Measurements from ENCODE around the gene KCNIP3.
"Not testable (repeated sequence)": the region's sequence is repeated elsewhere in the genome, so short reads cannot be mapped to it uniquely, and the experiment has no call there.

The KCNIP3 gene

DNA sequence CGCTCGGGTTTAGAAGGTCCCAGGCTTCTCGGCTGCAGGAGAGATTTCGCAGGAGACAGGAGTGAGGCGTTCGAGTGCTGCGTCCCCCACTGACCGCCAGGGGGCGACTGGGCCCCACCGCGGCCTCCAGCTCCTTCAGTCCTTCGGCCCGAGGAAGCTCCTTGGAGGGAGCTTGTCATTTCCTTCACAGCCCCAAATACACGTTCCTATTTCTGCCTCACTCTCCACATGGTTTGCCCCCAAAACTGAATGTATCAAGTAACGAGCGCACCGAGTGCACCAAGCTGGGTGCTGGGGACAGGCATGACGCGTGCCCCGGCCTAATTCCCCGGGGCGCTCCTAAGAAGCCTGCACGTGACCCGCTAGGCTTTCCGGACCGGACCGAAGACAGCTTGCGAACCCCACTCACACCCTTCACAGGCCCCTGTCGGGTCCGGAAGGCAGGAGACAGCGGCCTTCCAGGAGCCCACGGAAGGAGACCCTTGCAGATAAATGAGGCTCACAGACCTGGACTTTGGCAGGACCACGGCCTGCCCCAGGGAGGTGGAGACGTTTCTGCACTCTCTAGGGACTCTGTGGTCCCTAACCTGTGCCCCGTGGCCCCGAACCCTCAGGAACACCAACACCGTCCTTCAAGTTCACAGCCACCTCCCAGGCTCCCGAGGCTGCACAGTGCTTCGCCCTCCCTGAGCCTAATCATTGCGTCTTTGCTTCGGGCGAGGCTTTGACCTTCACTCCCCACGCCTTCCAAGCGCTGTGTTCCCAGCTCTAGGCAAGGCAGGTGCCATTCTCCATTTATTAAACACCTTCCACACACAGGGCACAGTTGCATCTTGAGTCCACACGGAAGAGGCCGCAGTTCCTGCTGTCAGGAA is 92.3 kb downstream of the KCNIP3 start:
- DNase-seq: peak; percentile 23

DNA sequence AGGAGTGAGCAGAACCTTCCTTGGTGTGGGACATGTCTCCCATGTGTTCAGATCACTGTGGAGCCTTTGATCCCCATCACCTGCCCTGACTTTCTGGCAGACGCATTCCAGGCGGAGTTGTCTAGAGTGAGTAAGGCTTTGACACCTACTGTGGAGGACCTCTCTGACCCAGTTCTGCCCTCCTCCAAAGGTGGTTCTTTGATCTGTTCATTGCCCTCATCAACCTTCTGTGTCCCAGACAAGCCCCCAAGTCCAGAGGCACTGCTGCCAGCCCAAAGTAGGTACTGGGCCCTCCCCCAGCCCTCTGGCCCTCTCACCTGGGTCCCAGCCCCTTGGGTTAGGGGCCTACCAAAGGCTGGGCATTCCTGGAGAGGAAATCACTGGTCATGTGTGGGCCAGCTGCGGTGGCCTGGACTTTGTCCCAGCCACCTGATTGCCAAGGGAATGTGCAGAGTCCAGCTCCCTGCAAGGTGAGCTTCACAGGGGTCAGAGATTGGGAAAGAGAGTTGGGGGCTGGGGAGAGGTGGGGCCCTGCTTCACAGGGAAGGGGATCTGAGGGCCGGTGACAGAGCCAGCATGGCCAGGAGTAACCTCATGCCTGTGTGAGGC is 93.2 kb downstream of the KCNIP3 start:
- DNase-seq: no peak

DNA sequence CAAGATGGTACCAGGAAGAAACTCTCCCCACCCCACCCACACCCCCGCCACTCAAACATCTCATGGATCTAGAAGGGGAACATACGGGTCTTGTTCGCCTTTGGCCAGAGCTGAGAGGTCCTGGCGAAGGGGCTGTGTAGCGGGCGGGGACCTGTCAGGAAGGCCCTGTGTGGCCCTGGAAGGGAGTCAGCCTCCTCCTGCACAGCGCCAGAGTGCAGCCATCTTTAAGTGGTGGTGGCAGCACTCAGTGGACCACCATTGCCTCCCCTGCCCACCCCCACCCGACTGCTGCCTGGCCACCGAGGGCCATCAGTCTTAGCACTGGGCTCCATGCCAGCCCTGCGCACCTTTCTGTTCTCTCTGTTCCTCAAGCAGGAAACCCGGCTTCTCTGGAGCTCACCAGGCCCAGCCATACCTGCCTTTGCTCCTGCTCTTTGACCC is 93.8 kb downstream of the KCNIP3 start:
- DNase-seq: no peak

DNA sequence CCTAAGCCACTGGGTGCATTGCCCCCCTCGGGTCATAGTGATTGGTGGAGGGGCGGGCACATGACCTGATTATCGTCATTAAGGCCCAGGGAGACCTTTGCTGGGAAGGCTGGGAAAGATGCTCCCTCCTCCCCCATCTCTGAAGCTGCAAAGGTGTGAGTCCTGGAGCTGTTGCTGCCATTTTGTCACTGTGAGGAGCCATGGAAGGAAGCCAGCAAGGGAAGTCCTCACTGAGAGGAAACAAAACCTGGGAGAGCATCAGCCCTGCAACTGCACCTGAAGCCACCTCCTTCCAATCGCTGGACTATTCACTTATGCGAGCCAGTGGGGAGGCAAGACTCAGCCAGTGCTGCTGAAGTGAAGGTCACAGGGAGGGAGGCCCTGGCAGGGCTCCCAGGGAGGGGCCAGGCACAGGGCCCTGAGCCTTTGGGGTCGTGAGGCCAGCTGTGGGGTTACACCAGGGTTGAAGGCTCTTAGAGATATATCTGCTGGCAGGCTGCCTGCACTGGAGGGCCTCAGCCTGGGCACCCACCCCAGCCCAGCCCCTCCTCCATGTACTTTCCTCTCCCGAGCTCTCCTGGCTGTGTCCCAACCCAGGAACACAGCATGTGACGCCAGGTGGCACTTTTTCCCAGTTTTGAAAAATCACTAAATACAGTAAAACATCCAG is 94.6 kb downstream of the KCNIP3 start:
- DNase-seq: no peak

DNA sequence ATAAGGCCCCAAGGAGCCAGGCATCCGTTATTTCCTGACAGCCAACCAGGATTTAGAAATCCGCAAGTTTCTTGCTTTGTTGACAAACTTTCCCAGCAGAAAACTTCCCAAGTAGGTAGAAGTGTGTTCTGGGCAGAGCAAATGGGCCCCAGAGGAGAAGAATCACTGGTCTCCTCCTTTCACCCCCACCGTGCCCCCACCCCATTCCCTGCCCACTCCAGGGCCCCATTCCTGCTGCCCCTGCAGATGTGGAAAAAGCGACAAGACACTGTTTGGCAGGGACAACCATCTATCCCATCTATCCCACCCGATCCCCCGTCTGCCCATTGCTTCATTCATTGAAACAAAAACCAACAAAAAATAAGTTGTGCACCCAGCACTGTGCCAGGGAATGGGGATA is 95.2 kb downstream of the KCNIP3 start:
- no peak for DNase-seq

DNA sequence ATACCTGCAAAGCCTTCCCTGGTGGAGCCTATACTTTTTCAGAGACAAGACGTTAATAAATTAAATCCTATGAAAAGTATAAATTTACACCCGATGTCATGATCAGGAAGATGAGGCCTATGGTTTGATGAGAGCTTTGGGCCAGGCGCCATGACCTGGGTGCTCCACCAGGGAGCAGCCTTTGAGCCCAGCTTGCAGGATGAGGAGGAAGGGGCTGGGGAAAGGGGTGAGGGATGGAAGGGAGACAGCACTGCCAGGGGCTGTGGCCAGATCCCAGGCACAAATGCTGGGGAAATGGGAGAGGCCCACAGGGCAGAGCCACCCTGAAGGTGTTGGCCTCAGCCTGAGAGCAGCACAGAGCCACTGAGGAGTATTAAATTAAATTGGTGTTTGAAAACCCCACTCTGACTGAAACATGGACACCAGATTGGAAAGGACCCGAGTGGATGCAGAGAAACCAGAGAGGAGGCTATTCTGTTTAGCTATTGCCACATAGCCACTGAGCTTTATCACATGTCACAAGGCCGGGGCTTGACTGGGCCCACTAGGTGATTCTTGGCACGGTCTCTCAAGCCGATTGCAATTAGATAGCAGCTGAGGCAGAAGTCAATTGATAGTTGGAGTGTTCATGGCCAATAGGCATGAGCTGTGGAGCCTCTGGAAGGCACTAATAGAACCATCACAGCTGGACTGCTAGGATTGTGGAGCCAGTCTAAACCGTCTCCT is 95.7 kb downstream of the KCNIP3 start:
- no peak for DNase-seq

DNA sequence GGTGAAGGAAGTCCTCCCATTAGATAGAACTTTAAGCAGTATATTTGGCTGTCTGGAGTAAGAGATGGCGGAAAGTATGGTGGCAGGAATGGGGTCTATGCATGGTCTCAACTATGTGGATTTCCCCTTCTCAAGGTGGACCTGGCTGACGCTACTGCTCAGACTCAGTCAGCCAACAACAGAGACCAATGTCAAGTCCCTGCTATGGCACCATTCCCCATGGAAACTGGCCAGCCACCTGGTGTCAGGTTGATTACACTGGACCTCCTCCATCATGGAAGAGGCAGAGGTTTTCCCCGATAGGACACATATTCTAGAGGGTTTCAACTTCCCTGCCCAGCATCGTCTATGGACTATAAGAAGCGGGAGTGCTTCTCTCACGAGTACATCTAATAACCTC is 96.8 kb downstream of the KCNIP3 start:
- no peak for DNase-seq

DNA sequence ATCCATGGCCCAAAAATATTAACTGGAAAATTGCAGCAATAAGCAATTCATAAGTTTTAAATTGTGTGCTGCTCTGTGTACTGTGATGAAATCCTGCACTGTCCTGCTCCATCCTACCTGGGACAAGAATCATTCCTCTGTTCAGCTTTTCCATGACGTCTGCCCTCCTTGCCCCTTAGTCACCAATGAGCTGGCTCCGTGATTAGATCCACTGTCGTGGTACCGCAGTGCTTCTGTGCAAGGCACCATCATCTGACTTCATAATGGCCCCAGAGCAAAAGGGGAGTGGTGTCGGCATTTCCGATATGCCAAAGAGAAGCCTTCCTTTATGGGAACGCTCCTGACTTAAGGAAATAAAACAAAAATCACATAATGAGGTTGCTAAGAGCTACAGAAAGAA is 101.9 kb downstream of the KCNIP3 start:
- no peak for DNase-seq

DNA sequence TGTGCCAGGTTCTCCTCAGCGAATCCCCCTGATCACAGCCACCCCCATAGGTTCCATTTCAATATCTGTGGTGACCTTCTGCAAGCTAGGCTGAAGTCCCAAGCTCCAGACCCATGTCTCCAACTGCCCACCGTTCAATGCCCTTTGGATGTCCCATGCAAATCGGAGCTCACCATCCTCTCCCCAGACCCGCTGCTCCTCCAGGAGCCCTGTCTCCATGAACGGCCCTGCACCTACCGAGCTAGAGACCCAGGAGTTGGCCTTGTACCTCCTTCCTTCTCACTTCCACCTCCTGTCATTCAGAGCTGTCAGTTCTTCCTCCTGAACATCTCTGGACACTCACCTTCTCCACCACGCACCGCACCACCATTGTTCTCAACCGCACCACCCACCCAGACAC is 104.3 kb downstream of the KCNIP3 start:
- DNase-seq: no peak

DNA sequence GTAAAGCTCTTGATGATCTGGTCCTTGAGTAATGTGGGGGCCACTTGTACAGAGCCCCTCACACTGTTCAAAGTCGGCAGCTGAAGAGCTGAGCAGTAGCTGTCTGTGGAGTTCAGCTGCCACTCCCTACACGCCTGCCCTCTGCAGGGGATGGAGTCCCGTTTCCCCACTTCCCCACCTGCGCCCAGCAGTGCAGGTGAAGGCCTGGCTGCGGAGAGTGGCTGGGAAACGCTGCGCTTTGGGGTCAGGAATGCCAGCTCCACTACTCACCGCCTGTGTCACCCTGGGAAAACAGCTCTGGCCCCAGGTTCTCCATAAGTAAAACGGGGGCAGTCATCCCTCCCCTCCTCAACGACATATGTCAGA is 104.8 kb downstream of the KCNIP3 start:
- DNase-seq: not testable (repeated sequence)

DNA sequence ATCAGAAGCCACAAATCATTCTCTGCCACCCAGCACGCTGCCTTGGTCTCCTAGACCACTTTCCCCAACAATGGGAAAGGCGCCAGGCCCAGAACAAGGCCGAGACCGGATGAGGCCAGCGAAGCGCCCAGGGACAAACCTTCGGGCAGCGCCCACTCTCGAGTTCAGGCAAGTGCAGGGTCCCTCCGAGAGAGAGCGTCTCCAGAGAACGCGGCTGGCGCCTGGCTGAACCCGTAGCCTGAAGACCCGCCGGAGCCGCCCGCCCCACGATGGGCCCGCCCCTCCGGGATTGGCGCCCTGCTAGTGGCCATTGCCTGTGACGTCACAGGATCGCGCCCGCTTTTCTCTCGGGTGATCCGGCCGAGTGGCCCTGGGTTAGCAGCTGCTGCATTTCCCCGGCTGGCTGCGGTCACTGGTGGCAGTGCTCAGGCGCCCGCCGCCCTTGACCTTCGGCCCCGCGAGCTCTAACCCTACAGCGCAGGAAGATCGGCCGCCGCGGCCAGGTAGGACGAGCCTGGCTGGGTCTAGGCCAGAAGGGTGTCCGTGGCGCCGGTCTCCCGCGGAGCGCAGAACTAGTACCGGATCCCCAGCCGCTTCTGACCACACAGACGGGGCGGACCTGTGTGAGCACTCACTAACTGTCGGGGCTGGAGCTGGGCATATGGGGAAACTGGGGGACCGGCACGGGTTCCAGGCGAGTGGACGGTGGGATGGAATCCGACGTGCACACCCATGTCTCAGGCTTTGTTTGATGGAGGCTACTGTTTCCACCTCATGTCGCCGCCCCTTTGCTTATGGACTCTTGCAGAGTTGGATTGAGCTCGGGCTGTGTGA is 105.4 kb downstream of the KCNIP3 start, which contains the start of gene FAHD2A:
TSS of gene FAHD2A (plus strand) at position 339 of the 834 bp plus-strand sequence. CDS start 2,851 bp downstream, outside the sequence.
- DNase-seq: peak; percentile 94

DNA sequence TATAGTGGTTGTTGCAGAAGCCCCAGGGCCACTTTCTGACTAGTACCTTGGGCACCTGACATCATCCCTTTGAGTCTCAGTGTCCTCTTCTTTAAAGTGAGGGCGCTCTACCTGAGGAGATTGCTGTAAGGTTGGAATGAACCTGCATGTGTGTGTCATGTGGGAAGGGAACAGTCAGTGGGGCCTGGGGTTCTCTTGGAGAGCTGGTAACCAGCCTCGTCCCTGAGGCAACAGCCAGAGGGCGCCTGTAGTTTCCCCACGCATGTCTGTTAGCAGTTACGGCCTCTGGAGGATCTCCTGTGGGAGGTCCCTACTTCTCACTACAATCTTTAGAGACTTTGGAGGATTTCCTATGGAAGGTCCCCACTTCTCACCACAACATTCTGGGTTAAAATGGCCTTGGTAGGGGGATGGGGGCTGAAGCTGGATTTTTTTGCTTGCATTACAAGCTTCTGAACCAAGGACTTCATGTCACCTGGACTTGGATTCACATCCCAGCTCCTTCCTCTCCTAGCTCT is 106.1 kb downstream of the KCNIP3 start:
- DNase-seq: not testable (repeated sequence)

DNA sequence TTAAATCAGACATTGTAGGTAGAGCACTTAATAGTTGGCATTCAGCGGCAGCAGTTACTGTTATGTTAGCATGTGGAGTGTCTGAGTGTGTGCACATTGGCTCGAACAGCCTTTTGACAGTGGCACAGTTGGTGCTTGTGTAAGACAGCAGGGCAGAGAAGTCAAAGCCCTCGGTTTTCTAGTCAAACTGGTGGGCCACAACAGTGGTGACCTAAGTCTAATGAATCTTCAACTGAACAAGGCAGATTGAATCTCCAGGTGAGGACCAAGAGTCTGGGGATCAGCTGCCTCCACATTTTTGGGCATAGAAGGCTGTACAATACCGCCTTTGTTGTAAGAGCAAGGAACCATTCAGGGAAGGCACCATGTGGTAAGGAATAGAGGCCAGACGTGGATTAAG is 106.7 kb downstream of the KCNIP3 start:
- not testable (repeated sequence) for DNase-seq

DNA sequence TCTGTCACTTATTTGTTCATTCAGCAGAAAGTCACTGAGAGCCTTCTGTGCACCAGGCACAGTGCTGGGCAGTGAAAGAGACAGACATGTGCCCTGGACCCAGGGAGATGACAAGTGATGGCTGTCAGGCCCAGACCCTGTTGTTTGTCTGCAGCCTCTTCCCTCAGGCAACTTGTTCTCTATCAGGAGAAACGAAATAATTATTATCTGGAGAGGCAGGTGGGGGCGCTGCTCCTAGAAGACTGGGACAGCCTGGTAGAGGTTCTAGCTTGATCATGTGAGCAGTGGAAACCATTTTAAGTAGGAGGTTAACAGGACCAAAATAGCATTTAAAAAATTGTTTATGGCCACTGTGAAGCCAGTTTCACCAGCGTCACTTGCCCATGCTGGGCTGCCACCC is 107.5 kb downstream of the KCNIP3 start:
- not testable (repeated sequence) for DNase-seq

DNA sequence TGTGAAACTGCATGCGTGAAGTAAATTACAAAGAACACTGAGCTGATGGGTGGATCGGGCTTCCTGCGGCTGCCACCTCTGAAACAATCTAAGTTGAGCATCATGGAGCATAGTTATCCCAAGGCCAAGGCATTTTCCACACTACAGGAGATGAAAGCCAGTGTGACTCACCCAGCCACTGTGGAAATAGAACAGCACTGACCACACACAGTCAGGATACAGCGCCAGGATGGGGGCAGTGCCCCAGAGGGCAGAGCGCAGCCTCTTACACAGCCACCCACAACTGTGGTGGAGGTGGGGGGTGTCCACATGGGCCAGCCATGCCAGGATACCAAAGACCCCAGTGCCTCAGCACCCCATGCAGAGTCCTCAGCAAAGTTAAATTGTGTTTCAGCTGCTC is 114.1 kb downstream of the KCNIP3 start:
- not testable (repeated sequence) for DNase-seq

DNA sequence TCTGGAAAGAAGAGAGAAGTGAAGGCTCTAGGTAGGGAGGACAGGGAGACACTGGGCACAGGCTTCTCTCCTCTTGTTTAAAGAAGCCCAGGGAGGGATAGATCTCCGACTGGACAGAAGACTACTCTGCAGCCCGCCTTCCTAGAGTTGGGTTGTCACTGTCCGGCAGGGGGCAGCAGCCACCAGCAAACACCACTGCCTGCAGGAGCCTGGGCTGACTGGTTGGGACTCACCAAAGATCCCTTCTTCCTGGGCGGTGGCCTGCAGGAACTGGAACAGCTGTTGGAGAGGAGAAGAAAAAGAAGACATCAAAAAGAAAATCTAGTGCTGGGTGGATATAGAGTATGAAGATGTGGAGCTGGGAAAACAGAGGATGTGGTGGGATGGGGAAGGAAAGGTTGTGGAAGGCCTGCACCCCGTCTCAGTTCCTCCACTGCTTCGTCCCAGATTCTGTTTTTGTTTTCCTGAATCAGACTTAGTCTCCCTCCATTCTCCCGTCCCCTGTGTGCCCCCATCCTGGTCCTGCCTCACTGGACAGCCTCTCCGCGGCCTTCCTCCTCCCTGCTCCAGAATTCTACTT is 117.0 kb downstream of the KCNIP3 start:
- peak; percentile 59 for DNase-seq

DNA sequence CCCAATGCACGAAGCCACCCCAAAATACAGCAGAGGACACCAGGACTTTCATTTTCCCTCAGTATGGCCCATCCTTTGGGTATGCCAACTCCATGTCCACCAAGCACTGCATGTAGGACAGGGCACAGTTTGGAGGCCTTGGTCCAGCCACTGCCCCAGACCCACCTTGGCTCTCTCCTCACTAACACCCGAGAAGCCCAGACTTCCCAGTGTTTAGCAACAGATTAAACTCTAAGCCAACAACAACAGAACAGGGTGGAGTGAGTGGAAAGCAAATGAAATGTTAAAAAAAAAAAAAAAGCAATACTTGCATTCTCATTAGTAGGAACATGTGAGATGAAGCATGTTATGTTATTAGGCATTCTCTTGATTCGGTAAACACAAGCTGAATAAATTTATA is 118.0 kb downstream of the KCNIP3 start:
- not testable (repeated sequence) for DNase-seq

DNA sequence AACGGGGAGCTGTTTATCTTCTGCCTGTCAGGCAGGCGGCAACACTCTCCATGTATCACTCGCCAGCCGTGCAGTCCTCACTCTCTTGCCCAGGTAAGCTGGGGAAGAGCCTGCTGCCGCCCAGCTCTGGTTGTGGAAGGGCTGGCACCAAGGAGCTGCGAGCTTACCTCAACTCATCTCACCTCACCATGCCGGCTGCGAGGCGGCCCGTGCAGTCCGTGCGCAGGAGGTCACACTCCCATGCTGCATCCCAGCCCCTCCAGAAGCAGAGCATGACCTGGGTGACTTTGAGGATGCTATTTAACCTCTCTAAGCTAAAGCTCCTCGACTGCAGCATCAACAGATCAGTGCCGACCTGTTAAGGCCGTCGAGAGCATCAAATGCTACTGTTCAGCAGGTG is 118.4 kb downstream of the KCNIP3 start:
- not testable (repeated sequence) for DNase-seq

DNA sequence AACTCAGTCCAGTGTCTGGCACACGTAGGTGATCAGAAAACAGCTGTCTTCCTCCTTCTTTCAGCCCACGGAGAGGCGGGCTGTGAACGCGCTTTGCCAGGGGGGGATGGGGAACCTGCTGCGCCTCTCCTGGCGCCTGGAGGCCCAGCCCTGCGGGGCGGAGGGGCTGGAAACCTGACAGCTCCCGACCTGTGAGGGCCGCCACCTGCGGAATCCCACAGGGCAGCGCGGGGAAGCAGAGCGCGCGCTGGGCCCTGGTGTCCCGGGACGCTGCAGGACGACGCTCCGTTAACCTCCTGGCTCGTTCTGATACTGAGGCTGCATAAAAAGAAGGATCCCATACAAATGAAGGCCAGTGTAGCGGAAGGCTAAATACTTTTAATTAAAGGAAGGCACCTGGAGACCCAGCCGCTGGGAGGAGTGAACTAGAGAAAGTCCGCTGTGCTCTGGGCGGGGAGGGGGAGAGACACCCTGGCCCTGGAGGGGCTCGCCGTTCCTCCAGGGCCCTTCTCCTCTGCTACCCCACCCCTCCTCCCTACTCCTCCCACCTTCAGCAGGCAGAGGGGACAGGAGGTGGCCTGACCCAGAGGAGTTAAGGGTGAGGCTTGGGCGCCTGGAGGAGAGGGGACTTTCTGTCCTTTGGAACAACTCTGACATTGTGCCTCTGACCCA is 130.2 kb downstream of the KCNIP3 start:
- DNase-seq: not testable (repeated sequence)

DNA sequence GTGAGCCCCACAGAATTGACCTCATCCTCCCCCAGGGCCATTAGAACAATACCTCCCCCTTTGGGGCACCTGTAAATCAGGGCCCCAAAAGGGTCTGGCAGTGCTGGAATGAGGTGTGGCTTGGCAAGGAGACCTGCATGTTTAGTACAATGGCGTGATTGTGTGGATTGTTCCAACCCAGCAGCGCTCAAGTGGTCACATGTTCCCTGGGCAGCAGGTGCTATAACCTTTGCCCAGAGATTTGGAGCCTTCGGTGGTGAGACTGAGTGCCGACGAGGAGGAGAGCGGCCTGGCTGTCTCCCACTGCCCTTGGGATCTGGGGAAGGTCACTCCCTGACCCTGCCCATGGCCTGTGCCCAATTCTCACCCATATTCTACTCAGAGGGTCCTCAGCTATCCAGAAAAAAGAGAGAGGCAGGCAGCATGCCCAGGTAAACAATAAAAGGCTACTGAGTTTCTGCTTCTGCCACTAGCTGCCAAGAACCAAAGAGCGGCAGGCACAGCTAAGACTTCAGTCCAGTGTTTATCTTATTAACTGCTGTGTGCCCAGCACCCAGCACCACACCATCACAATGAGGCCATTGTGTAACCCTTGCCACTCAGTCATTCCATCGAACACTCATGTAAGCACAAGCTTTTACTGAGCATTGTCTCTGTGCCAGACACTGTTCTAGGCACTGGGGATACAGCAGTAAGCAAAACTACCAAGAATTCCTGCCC is 132.8 kb downstream of the KCNIP3 start:
- DNase-seq: not testable (repeated sequence)
